Measurements from ENCODE around the gene FLRT3. TPM values are rescaled to one million over a fixed set of nuclear protein-coding genes. Genes with fewer than 3 reads are reported as not detected.

FLRT3 gene
- total RNA-seq, 1 experiment from 2014 or later, result 4.6 TPM

GRCh38 chr20:14361509-14362345, 24.3 kb upstream of the FLRT3 start:
- no TSS peak for BruUV-seq (replicated peaks)
- Mint-ChIP-seq H3K27me3 (ENCODE audit: unreplicated experiment) (no peaks in the 10 kb centered on the region), H3K36me3 (ENCODE audit: insufficient read depth, unreplicated experiment) (no peaks in the 10 kb centered on the region), H3K4me1 (ENCODE audit: low read depth, unreplicated experiment) (no peaks in the 10 kb centered on the region), H3K9me3 (ENCODE audit: low read depth, unreplicated experiment) (no peaks in the 10 kb centered on the region), H3K27ac (ENCODE audit: unreplicated experiment) (no peak overlapping the region), H3K4me3 (ENCODE audit: low read depth, unreplicated experiment) (no peak overlapping the region)
- TF ChIP-seq CTCF (IDR thresholded peaks at IDR 0.05; ENCODE audit: unreplicated experiment), result no peak
- CTCF ChIA-PET, result interaction anchor here (0.6 kb wide), 1 partner anchor 35 kb away, joined by 3 read pairs; no protein-coding TSS in a partner anchor
- intact Hi-C loops (cut with micrococcal nuclease; ENCODE audit: unreplicated experiment), result no loop called here
- DNase-seq, result no peak

- Mint-ChIP-seq H3K9me3 (ENCODE audit: low read depth, unreplicated experiment) (no peaks in the 10 kb centered on the region), H3K27ac (ENCODE audit: unreplicated experiment) (no peak overlapping the region), H3K4me3 (ENCODE audit: low read depth, unreplicated experiment) (no peak overlapping the region), H3K36me3 (ENCODE audit: insufficient read depth, unreplicated experiment) (no peaks in the 10 kb centered on the region), H3K4me1 (ENCODE audit: low read depth, unreplicated experiment) (no peaks in the 10 kb centered on the region), H3K27me3 (ENCODE audit: unreplicated experiment) (no peaks in the 10 kb centered on the region)
- BruUV-seq (replicated peaks), result no TSS peak
- CTCF ChIA-PET, result no interaction called here
- intact Hi-C loops (cut with micrococcal nuclease; ENCODE audit: unreplicated experiment), result no loop called here
- no peak for TF ChIP-seq CTCF (IDR thresholded peaks at IDR 0.05; ENCODE audit: unreplicated experiment)
- no peak for DNase-seq
These were observed 23.0 kb upstream of the FLRT3 start for GRCh38 chr20:14360416-14360815.

- H3K9me3 Mint-ChIP-seq (ENCODE audit: low read depth, unreplicated experiment), result no peaks in the 10 kb centered on the region
- TF ChIP-seq CTCF (IDR thresholded peaks at IDR 0.05; ENCODE audit: unreplicated experiment), result no peak
- H3K4me3 Mint-ChIP-seq (ENCODE audit: low read depth, unreplicated experiment), result no peak overlapping the region
- no TSS peak for BruUV-seq (replicated peaks)
- no peaks in the 10 kb centered on the region for H3K27me3 Mint-ChIP-seq (ENCODE audit: unreplicated experiment)
- no peak for DNase-seq
- H3K4me1 Mint-ChIP-seq (ENCODE audit: low read depth, unreplicated experiment), result no peaks in the 10 kb centered on the region
- H3K27ac Mint-ChIP-seq (ENCODE audit: unreplicated experiment), result no peak overlapping the region
- intact Hi-C loops (cut with micrococcal nuclease; ENCODE audit: unreplicated experiment), result no loop called here
- CTCF ChIA-PET, result interaction anchor here (0.7 kb wide), 1 partner anchor 1322 kb away, joined by 5 read pairs; no protein-coding TSS in a partner anchor
- no peaks in the 10 kb centered on the region for H3K36me3 Mint-ChIP-seq (ENCODE audit: insufficient read depth, unreplicated experiment)
These were observed 18.4 kb upstream of the FLRT3 start for GRCh38 chr20:14355791-14356190.

GRCh38 chr20:14344746-14345145, 7.3 kb upstream of the FLRT3 start:
- intact Hi-C loops (cut with micrococcal nuclease; ENCODE audit: unreplicated experiment), result no loop called here
- Mint-ChIP-seq H3K9me3 (ENCODE audit: low read depth, unreplicated experiment) (no peaks in the 10 kb centered on the region), H3K27ac (ENCODE audit: unreplicated experiment) (no peak overlapping the region), H3K27me3 (ENCODE audit: unreplicated experiment) (no peaks in the 10 kb centered on the region), H3K36me3 (ENCODE audit: insufficient read depth, unreplicated experiment) (peaks cover 5% of the 10 kb centered on the region), H3K4me1 (ENCODE audit: low read depth, unreplicated experiment) (peaks cover 19% of the 10 kb centered on the region), H3K4me3 (ENCODE audit: low read depth, unreplicated experiment) (no peak overlapping the region)
- DNase-seq, result no peak
- no TSS peak for BruUV-seq (replicated peaks)
- CTCF ChIA-PET, result interaction anchor here (0.7 kb wide), 1 partner anchor 126 kb away, joined by 3 read pairs; no protein-coding TSS in a partner anchor
- no peak for TF ChIP-seq CTCF (IDR thresholded peaks at IDR 0.05; ENCODE audit: unreplicated experiment)

Measured in Calu3 (cell line).